HG02571 (cell line): Measurements from ENCODE around the gene FBXW7.
A peak's percentile ranks its signal among the peaks of the same experiment; 100 is the strongest.

Source experiments
- ATAC-seq: cut with Tn5 transposase; IDR thresholded peaks from one replicate; pipeline ENCODE4 v1.9.1; 2021; ENCODE audit warnings: mild to moderate bottlenecking, moderate library complexity; ENCODE audit not compliant: unreplicated experiment

Gene FBXW7

GRCh38 chr4:152380919-152381318 lies 155.0 kb downstream of the FBXW7 start:
- no peak for ATAC-seq

DNA sequence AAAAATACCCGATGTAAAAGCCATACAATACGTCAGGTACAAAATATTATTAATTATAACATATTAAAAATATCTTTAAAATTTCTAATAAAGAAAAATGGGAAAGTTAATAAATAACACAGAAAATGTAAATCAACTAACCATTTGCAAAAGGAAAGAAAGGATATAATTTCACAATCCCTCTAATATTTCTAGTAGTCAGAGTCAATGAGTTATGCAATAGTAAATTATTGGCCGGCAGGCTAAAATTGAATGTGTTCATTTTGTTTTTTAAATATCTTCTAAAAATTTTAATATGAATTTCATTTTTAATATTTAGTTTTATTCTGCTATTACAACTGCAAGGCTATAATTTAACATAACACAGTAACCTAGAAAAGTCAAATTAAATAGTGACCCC lies 155.7 kb downstream of the FBXW7 start:
- ATAC-seq = no peak

GRCh38 chr4:152374606-152375285 lies 161.1 kb downstream of the FBXW7 start:
- no peak for ATAC-seq

DNA sequence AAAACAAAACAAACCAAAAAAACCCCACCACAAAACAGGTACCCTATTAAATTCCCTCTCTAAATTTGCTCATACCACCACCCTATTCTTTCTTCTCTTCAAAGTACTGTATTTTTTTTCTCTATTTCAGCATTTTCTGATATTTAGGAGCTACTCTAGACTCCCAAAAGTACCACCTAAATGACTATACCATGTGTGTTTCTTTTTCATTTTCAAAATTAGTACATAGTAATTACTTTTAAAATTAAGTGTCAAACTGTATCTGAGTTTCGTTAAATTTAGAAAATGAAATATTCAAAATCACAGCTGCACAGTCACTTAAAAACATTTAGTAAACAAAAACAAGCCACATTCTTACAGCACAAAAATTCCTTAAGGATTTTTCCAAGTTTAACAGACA lies 161.7 kb downstream of the FBXW7 start:
- no peak for ATAC-seq

DNA sequence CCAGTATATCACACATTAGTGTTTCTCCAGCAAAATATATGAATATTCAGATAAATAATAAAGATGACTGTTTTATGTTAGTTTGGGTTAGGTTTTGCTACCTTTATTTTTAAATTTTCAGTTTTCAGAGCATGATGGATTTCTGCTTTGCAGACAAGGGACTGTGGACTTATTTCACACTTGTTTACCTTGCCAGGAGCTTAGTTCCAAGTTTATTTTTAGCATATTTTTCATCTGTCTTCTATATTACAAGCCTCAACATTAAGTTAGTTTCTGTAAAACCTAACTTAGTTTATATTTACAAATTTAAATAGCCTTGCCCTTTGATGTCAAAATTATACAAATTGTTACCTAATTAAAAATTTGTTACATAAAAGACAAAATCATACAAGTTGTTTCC lies 163.4 kb downstream of the FBXW7 start:
- no peak for ATAC-seq

GRCh38 chr4:152369902-152370295 lies 166.0 kb downstream of the FBXW7 start:
- no peak for ATAC-seq

GRCh38 chr4:152369203-152369901 lies 166.5 kb downstream of the FBXW7 start:
- ATAC-seq = no peak

DNA sequence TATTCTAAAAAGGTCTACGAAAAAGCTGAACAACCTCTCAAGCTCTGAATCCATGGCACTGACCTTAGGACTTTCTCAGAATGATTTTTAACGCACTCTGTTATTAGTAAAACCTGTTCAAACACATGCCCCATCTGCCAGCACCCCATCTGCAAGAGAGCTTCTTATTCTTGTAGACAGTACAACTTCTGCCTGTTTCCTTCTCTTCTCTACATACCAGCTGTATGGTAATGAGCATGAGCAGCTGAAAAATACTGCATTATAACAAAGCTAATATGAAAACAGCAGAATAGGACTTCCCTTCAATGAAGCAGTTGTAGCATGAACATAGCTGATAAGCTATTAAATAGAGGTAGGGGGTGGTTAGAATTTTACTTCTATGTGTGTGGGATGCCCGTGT lies 167.9 kb downstream of the FBXW7 start:
- no peak for ATAC-seq

DNA sequence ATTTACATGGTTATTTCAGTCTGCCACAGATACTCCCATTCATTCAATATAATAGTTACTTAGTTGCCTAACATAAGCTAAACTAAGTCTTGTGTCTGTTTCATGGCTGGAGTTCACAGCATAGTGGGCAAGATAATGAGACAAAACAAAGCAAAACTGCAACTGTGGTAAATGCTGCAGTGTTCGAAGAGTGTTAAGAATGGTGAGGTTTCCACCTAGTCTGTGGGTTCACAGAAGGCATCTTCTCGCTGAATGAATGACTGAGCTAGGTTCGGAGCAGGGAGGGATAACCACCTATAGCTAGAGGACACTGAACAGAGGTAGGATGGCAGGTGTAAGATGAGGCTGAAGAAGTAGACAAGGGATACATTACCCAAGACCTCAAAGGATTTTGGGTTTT lies 171.0 kb downstream of the FBXW7 start:
- ATAC-seq = no peak

DNA sequence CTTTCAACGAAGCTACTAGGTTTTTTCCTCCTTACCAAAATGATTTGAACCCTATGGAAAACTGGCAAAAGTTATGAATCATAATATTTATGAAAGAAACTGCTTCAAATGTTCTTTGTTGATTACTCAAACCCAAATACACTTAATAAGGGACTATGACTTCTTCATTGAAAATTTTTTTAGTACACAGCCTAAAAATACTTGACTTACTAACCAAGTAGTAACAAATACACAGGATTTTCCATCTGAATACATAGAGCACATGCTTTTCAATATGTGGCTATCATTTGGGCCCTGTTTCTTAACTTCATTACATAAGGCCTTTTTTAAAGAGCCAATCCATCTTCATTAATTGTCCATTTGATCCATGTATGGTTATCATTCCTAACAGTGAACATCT lies 171.5 kb downstream of the FBXW7 start:
- no peak for ATAC-seq

- ATAC-seq = no peak
Measured at GRCh38 chr4:152363904-152364303, 172.0 kb downstream of the FBXW7 start.

- no peak for ATAC-seq
Measured at GRCh38 chr4:152363086-152363485, 172.8 kb downstream of the FBXW7 start.

DNA sequence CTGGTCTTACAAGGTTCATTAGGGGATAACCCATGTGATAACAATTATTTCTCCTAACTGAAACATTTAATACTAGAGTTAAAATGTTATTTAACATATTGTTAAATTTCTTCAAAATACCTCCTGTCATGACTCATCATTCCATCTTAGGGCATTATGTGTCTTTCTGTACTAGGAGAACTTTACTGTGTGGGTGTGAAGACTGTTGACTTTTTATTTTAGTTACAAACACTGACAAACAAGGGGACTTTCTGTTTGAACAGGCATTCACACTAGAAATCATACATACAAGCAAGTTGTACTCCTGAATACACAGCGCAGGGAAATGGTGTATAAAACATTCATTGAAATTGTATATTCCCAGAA lies 175.9 kb downstream of the FBXW7 start:
- ATAC-seq = peak; percentile 62

GRCh38 chr4:152359208-152360044 lies 176.5 kb downstream of the FBXW7 start:
- ATAC-seq = peak; percentile 50

- ATAC-seq = no peak
Measured at GRCh38 chr4:152357206-152357605, 178.7 kb downstream of the FBXW7 start.

- no peak for ATAC-seq
Measured at GRCh38 chr4:152356428-152357034, 179.4 kb downstream of the FBXW7 start.

- ATAC-seq = no peak
Measured at GRCh38 chr4:152352622-152353116, 183.2 kb downstream of the FBXW7 start.

DNA sequence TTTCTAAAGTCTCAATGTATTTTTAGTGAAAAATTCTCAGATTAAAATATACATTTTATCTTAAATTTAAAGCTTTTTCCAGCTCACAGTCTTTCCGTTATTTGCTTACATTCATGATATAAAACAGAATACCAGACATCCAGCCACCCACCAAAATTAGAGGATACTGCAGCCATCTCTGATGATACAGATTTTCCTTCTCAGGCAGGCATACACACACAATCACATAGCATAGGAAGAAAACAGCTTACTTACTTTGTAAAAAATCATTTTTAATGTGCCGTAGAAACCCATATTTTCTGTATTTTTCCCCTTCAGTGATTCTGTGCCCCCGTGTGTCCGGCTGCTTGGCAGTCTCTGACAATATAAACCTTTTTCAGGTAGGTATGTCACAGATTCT lies 183.7 kb downstream of the FBXW7 start:
- ATAC-seq = no peak

GRCh38 chr4:152351080-152351479 lies 184.8 kb downstream of the FBXW7 start:
- no peak for ATAC-seq

GRCh38 chr4:152348670-152349069 lies 187.2 kb downstream of the FBXW7 start:
- ATAC-seq = no peak

DNA sequence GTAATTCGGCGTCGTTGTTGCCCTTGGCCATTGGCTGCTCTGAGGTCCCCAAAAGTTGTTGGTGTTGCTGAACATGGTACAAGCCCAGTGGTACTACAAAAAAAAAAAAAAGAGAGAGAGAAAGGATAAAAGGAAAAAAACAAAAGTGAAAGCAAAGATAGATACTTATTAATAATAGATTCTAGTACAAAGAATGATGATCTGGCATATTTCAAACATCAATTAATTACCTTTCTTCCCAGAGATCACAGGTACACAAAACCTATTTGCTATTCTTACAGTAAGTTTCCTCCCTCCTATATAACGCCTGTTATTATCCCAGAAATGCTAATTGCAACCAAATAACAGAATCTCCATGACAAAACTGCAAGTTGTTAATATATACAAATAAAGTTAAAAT lies 188.9 kb downstream of the FBXW7 start:
- ATAC-seq = no peak
